ENCODE measurements around the gene PXMP4.

PXMP4 gene

GRCh38 chr20:33731693-33732165 is 11.6 kb upstream of the PXMP4 start, which contains the start of gene ZNF341:
TSS of gene ZNF341 (plus strand) at chr20:33731996. CDS start at chr20:33732022, 26 bp downstream.
- DNase-seq = peak; percentile 93

- no peak for DNase-seq
These were observed 11.0 kb upstream of the PXMP4 start for GRCh38 chr20:33730946-33731692.

- DNase-seq = no peak
These were observed 9.0 kb upstream of the PXMP4 start for GRCh38 chr20:33729101-33729500.

GRCh38 chr20:33728463-33728862 is 8.4 kb upstream of the PXMP4 start:
- no peak for DNase-seq

GRCh38 chr20:33727806-33728205 is 7.7 kb upstream of the PXMP4 start:
- no peak for DNase-seq

- no peak for DNase-seq
These were observed 7.0 kb upstream of the PXMP4 start for GRCh38 chr20:33727115-33727479.

- DNase-seq = no peak
These were observed 5.6 kb upstream of the PXMP4 start for GRCh38 chr20:33725607-33726264.

- no peak for DNase-seq
These were observed 4.5 kb upstream of the PXMP4 start for GRCh38 chr20:33724439-33725094.

- DNase-seq = no peak
These were observed 1.5 kb upstream of the PXMP4 start for GRCh38 chr20:33721391-33722140.

- no peak for DNase-seq
These were observed 677 bp downstream of the PXMP4 start for GRCh38 chr20:33719277-33719988.

GRCh38 chr20:33716498-33716897 is 3.6 kb downstream of the PXMP4 start:
- DNase-seq = no peak

- DNase-seq = no peak
These were observed 6.2 kb downstream of the PXMP4 start for GRCh38 chr20:33713865-33714367.

- DNase-seq = no peak
These were observed 8.7 kb downstream of the PXMP4 start for GRCh38 chr20:33711446-33711738.

- DNase-seq = no peak
These were observed 9.2 kb downstream of the PXMP4 start for GRCh38 chr20:33710681-33711445.

- no peak for DNase-seq
These were observed 10.1 kb downstream of the PXMP4 start for GRCh38 chr20:33709905-33710541.

- no peak for DNase-seq
These were observed 10.7 kb downstream of the PXMP4 start for GRCh38 chr20:33709398-33709797.

- DNase-seq = no peak
These were observed 12.4 kb downstream of the PXMP4 start for GRCh38 chr20:33707668-33708067.

- DNase-seq = no peak
These were observed 15.7 kb downstream of the PXMP4 start for GRCh38 chr20:33704197-33704924.

- DNase-seq = no peak
These were observed 16.5 kb downstream of the PXMP4 start for GRCh38 chr20:33703498-33704137.

- DNase-seq = no peak
These were observed 17.2 kb downstream of the PXMP4 start for GRCh38 chr20:33702861-33703260.
